ENCODE results near the gene SMDT1. TPM values are rescaled to one million over a fixed set of nuclear protein-coding genes. Genes with fewer than 3 reads are reported as not detected.

Gene SMDT1
- total RNA-seq, 2 donors from 2014 or later, result 13.8 to 14.8 TPM

- peak overlapping the region; percentile 82 to 92 (median 84) for H3K27ac ChIP-seq
Measured at GRCh38 chr22:42073621-42074041, 5.9 kb upstream of the SMDT1 start.

GRCh38 chr22:42074132-42074811 is 5.2 kb upstream of the SMDT1 start, which contains the start of gene PHETA2:
TSS of gene PHETA2 (plus strand) at chr22:42074248. CDS start at chr22:42077294, 3,046 bp downstream.
- H3K27ac ChIP-seq, result peak within 1 kb of the TSS; percentile 82 to 92 (median 84)
- DNase-seq (peak; percentile 58 to 72 (median 62)), ATAC-seq (peak; percentile 10)
- H3K4me3 ChIP-seq, result peak within 1 kb of the TSS; percentile 39 to 43
- no peaks in the 10 kb centered on the region for H3K9me3 ChIP-seq
- no peaks in the 10 kb centered on the region for H3K36me3 ChIP-seq (replicated peaks in 1 of 2; ENCODE audit: insufficient read depth in 1 of 2, low read depth in 2 of 2)
- TF ChIP-seq POLR2A (IDR thresholded peaks at IDR 0.05) (peak; percentile 22 to 71 (median 59)), CTCF (IDR thresholded peaks at IDR 0.05) (peak in 6 of 7 experiments; percentile 25 to 47 (median 40))
- no peaks in the 10 kb centered on the region for H3K27me3 ChIP-seq
- peaks cover 59% of the 10 kb centered on the region for H3K4me1 ChIP-seq
- WGBS, 2 donors, result 0% methylated on average over 16 to 50 of the region's 55 CpGs
- intact Hi-C loops (cut with DNase I), result no loop called here

More at GRCh38 chr22:42073621-42074041, 5.9 kb upstream of the SMDT1 start:
- no peaks in the 10 kb centered on the region for H3K36me3 ChIP-seq (replicated peaks in 1 of 2; ENCODE audit: insufficient read depth in 1 of 2, low read depth in 2 of 2)
- ATAC-seq, result no peak
- H3K9me3 ChIP-seq, result no peaks in the 10 kb centered on the region
- no peak overlapping the region for H3K4me3 ChIP-seq
- no peaks in the 10 kb centered on the region for H3K27me3 ChIP-seq
- intact Hi-C loops (cut with DNase I), result no loop called here
- no peak for TF ChIP-seq CTCF (IDR thresholded peaks at IDR 0.05)
- 60 to 85% methylated on average over 12 to 14 of the region's 14 CpGs for WGBS, 2 donors
- H3K4me1 ChIP-seq, result peaks cover 53% of the 10 kb centered on the region
- no peak for DNase-seq

GRCh38 chr22:42074846-42075676 is 4.4 kb upstream of the SMDT1 start:
- Histone ChIP-seq H3K9me3 (no peaks in the 10 kb centered on the region), H3K27me3 (no peaks in the 10 kb centered on the region), H3K36me3 (replicated peaks in 1 of 2; ENCODE audit: insufficient read depth in 1 of 2, low read depth in 2 of 2) (no peaks in the 10 kb centered on the region), H3K4me1 (peaks cover 54% of the 10 kb centered on the region), H3K27ac (peak overlapping the region; percentile 1 to 92 (median 84)), H3K4me3 (peak overlapping the region; percentile 39 to 43)
- ATAC-seq (no peak), DNase-seq (no peak)
- 47 to 54% methylated on average over 8 to 9 of the region's 9 CpGs for WGBS, 2 donors
- intact Hi-C loops (cut with DNase I), result no loop called here
- TF ChIP-seq POLR2A (IDR thresholded peaks at IDR 0.05) (no peak), CTCF (IDR thresholded peaks at IDR 0.05) (no peak)

GRCh38 chr22:42076764-42077485 is 2.6 kb upstream of the SMDT1 start:
- 88 to 89% methylated on average over 13 to 20 of the region's 20 CpGs for WGBS, 2 donors
- peaks cover 57% of the 10 kb centered on the region for H3K4me1 ChIP-seq
- DNase-seq, result no peak

More at GRCh38 chr22:42076764-42077485, 2.6 kb upstream of the SMDT1 start:
- no peak for TF ChIP-seq CTCF (IDR thresholded peaks at IDR 0.05)
- Histone ChIP-seq H3K9me3 (no peaks in the 10 kb centered on the region), H3K36me3 (replicated peaks in 1 of 2; ENCODE audit: insufficient read depth in 1 of 2, low read depth in 2 of 2) (no peaks in the 10 kb centered on the region), H3K27ac (peak overlapping the region in 2 of 4 donors; percentile 97 to 99), H3K27me3 (no peaks in the 10 kb centered on the region), H3K4me3 (no peak overlapping the region)
- no peak for ATAC-seq
- intact Hi-C loops (cut with DNase I), result no loop called here
